SK-N-SH (cell line): Measurements from ENCODE around the gene MEIKIN. TPM values are rescaled to one million over a fixed set of nuclear protein-coding genes. Genes with fewer than 3 reads are reported as not detected.

Experiments
- CTCF ChIA-PET: fragments of 300-600, 350-600 bp; formaldehyde crosslinking; extraction: SDS; loops from one replicate; lab custom pipeline; 2021; lab: Yijun Ruan, JAX
- POLR2A ChIA-PET: fragments of 350-600 bp; sonication (Branson Sonifier 250); formaldehyde crosslinking; extraction: SDS; loops from one replicate; lab custom pipeline; 2020; ENCODE audit warnings: antibody characterized with exemption, inconsistent platforms; lab: Yijun Ruan, JAX
- DNase-seq: peaks from one replicate; pipeline ENCODE4 v3.0.0; 2012
- H2AFZ ChIP-seq: fragments of 200-600 bp; sonication (generic); 2 replicates; pipeline ENCODE4 v1.8.1; 2016; ENCODE audit warnings: antibody characterized with exemption, mild to moderate bottlenecking, low read depth
- H3F3A ChIP-seq: fragments of 200-600 bp; sonication (generic); replicated peaks from 2 replicates; pipeline ENCODE3; 2016; ENCODE audit warnings: antibody characterized with exemption, mild to moderate bottlenecking; ENCODE audit not compliant: insufficient read depth
- H3K27ac ChIP-seq, 2 experiments: fragments of 200-500 bp in 1 of 2; fragments of 200-600 bp in 1 of 2; sonication (Bioruptor generic) in 1 of 2; sonication (generic), shearing (Covaris generic) in 1 of 2; 2 replicates each; pipeline versions ENCODE4 v1.5.1 to v1.6.1; 2014 to 2016; ENCODE audit warnings: low read depth in 2 of 2, inconsistent platforms in 1 of 2, low read length in 1 of 2, mild to moderate bottlenecking in 1 of 2, mixed read lengths in 1 of 2
- H3K27me3 ChIP-seq: fragments of 200-600 bp; sonication (generic), shearing (Covaris generic); 2 replicates; pipeline ENCODE4 v1.6.1; 2016; ENCODE audit warnings: mixed run types; ENCODE audit not compliant: insufficient read depth
- H3K36me3 ChIP-seq, 2 experiments: fragments of 200-500 bp in 1 of 2; fragments of 200-600 bp in 1 of 2; sonication (Bioruptor generic) in 1 of 2; sonication (generic) in 1 of 2; replicated peaks in 1 of 2; 2 replicates each; pipeline versions ENCODE3 to v1.5.1; 2014 to 2016; ENCODE audit warnings: low read length in 1 of 2, mild to moderate bottlenecking in 1 of 2; ENCODE audit not compliant: insufficient read depth in 2 of 2, control insufficient read depth in 1 of 2
- H3K4me1 ChIP-seq, 2 experiments: fragments of 200-500 bp in 1 of 2; fragments of 200-600 bp in 1 of 2; sonication (Bioruptor generic) in 1 of 2; sonication (generic), shearing (Covaris generic) in 1 of 2; 2 replicates each; pipeline versions ENCODE4 v1.5.1 to v1.6.1; 2014 to 2016; ENCODE audit warnings: low read depth in 1 of 2, low read length in 1 of 2, mixed run types in 1 of 2; ENCODE audit not compliant: insufficient read depth in 2 of 2, control insufficient read depth in 1 of 2
- H3K4me2 ChIP-seq: fragments of 200-600 bp; sonication (generic), shearing (Covaris generic); 2 replicates; pipeline ENCODE4 v1.6.1; 2017; ENCODE audit warnings: mixed run types
- H3K4me3 ChIP-seq, 2 experiments: fragments of 200-500 bp in 1 of 2; fragments of 200-600 bp in 1 of 2; sonication (Bioruptor generic) in 1 of 2; sonication (generic), shearing (Covaris generic) in 1 of 2; 2 replicates each; pipeline versions ENCODE4 v1.5.1 to v1.8.1; 2014 to 2016; ENCODE audit warnings: low read depth in 2 of 2, inconsistent platforms in 1 of 2, low read length in 1 of 2, mild to moderate bottlenecking in 1 of 2, mixed read lengths in 1 of 2, moderate library complexity in 1 of 2
- H3K79me2 ChIP-seq: fragments of 200-600 bp; sonication (generic); 2 replicates; pipeline ENCODE4 v1.8.1; 2017; ENCODE audit warnings: mild to moderate bottlenecking; ENCODE audit not compliant: insufficient read depth
- H3K9ac ChIP-seq: fragments of 200-600 bp; sonication (generic); 2 replicates; pipeline ENCODE4 v1.6.1; 2017; ENCODE audit warnings: mixed run types
- H3K9me2 ChIP-seq: fragments of 200-600 bp; sonication (generic); 2 replicates; pipeline ENCODE4 v1.6.1; 2017; ENCODE audit warnings: mixed run types
- H3K9me3 ChIP-seq: fragments of 200-600 bp; sonication (generic); 2 replicates; pipeline ENCODE4 v1.6.1; 2017; ENCODE audit warnings: mixed run types, mild to moderate bottlenecking, moderate library complexity
- H4K20me1 ChIP-seq: fragments of 200-600 bp; sonication (generic); 2 replicates; pipeline ENCODE4 v1.6.1; 2017; ENCODE audit warnings: mild to moderate bottlenecking, mixed run types; ENCODE audit not compliant: insufficient read depth
- ELF1 ChIP-seq: IDR thresholded peaks from 2 replicates; pipeline ENCODE4 v1.4.0; 2012
- EZH2phosphoT487 ChIP-seq: fragments of 200-600 bp; sonication (generic); IDR thresholded peaks from 2 replicates; pipeline ENCODE4 v1.6.1; 2017; ENCODE audit warnings: low read depth, mixed run types, mild to moderate bottlenecking, antibody characterized with exemption, moderate library complexity, borderline replicate concordance
- FOSL2 ChIP-seq: IDR thresholded peaks from 2 replicates; pipeline ENCODE4 v1.4.0; 2012; ENCODE audit warnings: low read depth, mild to moderate bottlenecking, moderate library complexity, borderline replicate concordance
- FOXM1 ChIP-seq: IDR thresholded peaks from 2 replicates; pipeline ENCODE4 v1.4.0; 2012; ENCODE audit warnings: low read depth, mild to moderate bottlenecking
- GABPA ChIP-seq: IDR thresholded peaks from 2 replicates; pipeline ENCODE4 v1.4.0; 2012; ENCODE audit warnings: low read depth, mild to moderate bottlenecking
- GATA2 ChIP-seq: sonication (generic); formaldehyde crosslinking; IDR thresholded peaks from 2 replicates; pipeline ENCODE4 v1.5.0; 2020; ENCODE audit warnings: mild to moderate bottlenecking, missing genetic modification reagents
- MXI1 ChIP-seq: IDR thresholded peaks from 2 replicates; pipeline ENCODE4 v1.6.1; 2012; ENCODE audit warnings: mild to moderate bottlenecking, low read depth, low read length, improper control_type of control experiment
- POLR2AphosphoS5 ChIP-seq: IDR thresholded peaks from 2 replicates; pipeline ENCODE4 v1.6.1; 2012; ENCODE audit warnings: low read depth, low read length
- RCOR1 ChIP-seq: fragments of 150-350 bp; IDR thresholded peaks from 2 replicates; pipeline ENCODE4 v1.6.1; 2017; ENCODE audit warnings: antibody characterized with exemption, low read length
- SIN3A ChIP-seq: IDR thresholded peaks from 2 replicates; pipeline ENCODE4 v1.6.1; 2012; ENCODE audit warnings: low read depth, mild to moderate bottlenecking, low read length, moderate library complexity, borderline replicate concordance
- WGBS: methylation state at CpG from one replicate; pipeline ENCODE4 v1.1.6; 2017; ENCODE audit warnings: low lambda C conversion rate; 5-methylcytosine and 5-hydroxymethylcytosine counted together
- polyA plus RNA-seq, 3 experiments: library from polyadenylated mRNA; depleted of rRNA; stranded (reverse); fragments of >200 nt; gene quantifications; 2 replicates each; pipeline ENCODE4 v1.2.3, GENCODE V29; 2012
- TF ChIP-seq, protein P1 (sequence below): fragments of 150-350 bp; IDR thresholded peaks from 2 replicates; pipeline ENCODE4 v1.6.1; 2017; ENCODE audit warnings: antibody characterized with exemption, low read length, low read depth, borderline replicate concordance
- TF ChIP-seq, protein P2 (sequence below): fragments of 150-350 bp; IDR thresholded peaks from 2 replicates; pipeline ENCODE4 v1.6.1; 2016; ENCODE audit warnings: mild to moderate bottlenecking, low read depth, low read length
- TF ChIP-seq, protein P3 (sequence below): fragments of 200-600 bp; sonication (generic); IDR thresholded peaks from 2 replicates; pipeline ENCODE4 v1.6.1; 2017; ENCODE audit warnings: antibody characterized with exemption, mild to moderate bottlenecking, moderate library complexity
- TF ChIP-seq, protein P4 (sequence below): IDR thresholded peaks from 2 replicates; pipeline ENCODE4 v1.4.0; 2012; ENCODE audit warnings: low read depth
- TF ChIP-seq, protein P5 (sequence below): IDR thresholded peaks from 2 replicates; pipeline ENCODE4 v1.4.0; 2012; ENCODE audit warnings: low read depth, borderline replicate concordance
- TF ChIP-seq, protein P6 (sequence below): IDR thresholded peaks from 2 replicates; pipeline ENCODE4; 2012
- TF ChIP-seq, protein P7 (sequence below): IDR thresholded peaks from 2 replicates; pipeline ENCODE4 v1.6.1; 2012; ENCODE audit warnings: mild to moderate bottlenecking, low read depth, low read length, moderate library complexity

Gene MEIKIN
- polyA plus RNA-seq, 1 of the 3 experiments (the other 2 are of a cell fraction): not detected

DNA sequence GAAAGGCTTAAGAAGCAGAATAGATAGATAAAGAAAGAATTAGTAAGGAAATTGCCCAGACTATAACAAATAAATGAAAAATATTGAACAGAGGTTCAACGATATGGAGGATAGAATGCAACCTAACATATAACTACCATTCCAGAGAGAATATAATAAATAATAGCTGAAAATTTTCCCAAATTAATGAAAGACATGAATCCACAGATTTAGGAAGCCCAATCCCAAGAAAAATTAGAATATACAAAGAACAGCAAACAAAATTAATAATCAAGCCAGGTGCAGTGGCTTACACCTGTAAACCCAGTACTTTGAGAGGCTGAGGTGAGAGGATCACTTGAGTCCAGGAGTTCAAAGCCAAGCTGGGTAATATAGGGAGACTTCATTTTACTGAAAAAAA lies 120.8 kb downstream of the MEIKIN start:
- H3K36me3 ChIP-seq: no peaks in the 10 kb centered on the region
- DNase-seq: no peak
- no peaks in the 10 kb centered on the region for H3K79me2 ChIP-seq
- no peaks in the 10 kb centered on the region for H3F3A ChIP-seq
- no peaks in the 10 kb centered on the region for H3K9me3 ChIP-seq
- 7% methylated on average over 1 of the region's 1 CpG for WGBS
- ChIA-PET CTCF (interaction anchor here (1.1 kb wide), 1 partner anchor 183 kb away, joined by 3 read pairs; no protein-coding TSS in a partner anchor), POLR2A (no interaction called here)
- H3K4me2 ChIP-seq: no peak overlapping the region
- no peak overlapping the region for H2AFZ ChIP-seq
- no peaks in the 10 kb centered on the region for H3K27me3 ChIP-seq
- TF ChIP-seq ELF1 (no peak), MXI1 (no peak), GABPA (no peak), FOSL2 (no peak), SIN3A (no peak), POLR2AphosphoS5 (no peak), RCOR1 (no peak)
- TF ChIP-seq, protein P1, sequence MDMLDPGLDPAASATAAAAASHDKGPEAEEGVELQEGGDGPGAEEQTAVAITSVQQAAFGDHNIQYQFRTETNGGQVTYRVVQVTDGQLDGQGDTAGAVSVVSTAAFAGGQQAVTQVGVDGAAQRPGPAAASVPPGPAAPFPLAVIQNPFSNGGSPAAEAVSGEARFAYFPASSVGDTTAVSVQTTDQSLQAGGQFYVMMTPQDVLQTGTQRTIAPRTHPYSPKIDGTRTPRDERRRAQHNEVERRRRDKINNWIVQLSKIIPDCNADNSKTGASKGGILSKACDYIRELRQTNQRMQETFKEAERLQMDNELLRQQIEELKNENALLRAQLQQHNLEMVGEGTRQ: no peak
- TF ChIP-seq, protein P2, sequence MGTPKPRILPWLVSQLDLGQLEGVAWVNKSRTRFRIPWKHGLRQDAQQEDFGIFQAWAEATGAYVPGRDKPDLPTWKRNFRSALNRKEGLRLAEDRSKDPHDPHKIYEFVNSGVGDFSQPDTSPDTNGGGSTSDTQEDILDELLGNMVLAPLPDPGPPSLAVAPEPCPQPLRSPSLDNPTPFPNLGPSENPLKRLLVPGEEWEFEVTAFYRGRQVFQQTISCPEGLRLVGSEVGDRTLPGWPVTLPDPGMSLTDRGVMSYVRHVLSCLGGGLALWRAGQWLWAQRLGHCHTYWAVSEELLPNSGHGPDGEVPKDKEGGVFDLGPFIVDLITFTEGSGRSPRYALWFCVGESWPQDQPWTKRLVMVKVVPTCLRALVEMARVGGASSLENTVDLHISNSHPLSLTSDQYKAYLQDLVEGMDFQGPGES: no peak
- TF ChIP-seq, protein P3, sequence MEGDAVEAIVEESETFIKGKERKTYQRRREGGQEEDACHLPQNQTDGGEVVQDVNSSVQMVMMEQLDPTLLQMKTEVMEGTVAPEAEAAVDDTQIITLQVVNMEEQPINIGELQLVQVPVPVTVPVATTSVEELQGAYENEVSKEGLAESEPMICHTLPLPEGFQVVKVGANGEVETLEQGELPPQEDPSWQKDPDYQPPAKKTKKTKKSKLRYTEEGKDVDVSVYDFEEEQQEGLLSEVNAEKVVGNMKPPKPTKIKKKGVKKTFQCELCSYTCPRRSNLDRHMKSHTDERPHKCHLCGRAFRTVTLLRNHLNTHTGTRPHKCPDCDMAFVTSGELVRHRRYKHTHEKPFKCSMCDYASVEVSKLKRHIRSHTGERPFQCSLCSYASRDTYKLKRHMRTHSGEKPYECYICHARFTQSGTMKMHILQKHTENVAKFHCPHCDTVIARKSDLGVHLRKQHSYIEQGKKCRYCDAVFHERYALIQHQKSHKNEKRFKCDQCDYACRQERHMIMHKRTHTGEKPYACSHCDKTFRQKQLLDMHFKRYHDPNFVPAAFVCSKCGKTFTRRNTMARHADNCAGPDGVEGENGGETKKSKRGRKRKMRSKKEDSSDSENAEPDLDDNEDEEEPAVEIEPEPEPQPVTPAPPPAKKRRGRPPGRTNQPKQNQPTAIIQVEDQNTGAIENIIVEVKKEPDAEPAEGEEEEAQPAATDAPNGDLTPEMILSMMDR: no peak
- TF ChIP-seq, protein P4, sequence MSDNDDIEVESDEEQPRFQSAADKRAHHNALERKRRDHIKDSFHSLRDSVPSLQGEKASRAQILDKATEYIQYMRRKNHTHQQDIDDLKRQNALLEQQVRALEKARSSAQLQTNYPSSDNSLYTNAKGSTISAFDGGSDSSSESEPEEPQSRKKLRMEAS: no peak
- no peak overlapping the region for H3K4me3 ChIP-seq
- H3K9me2 ChIP-seq: no peaks in the 10 kb centered on the region
- H3K4me1 ChIP-seq: no peaks in the 10 kb centered on the region
- no peak overlapping the region for H3K27ac ChIP-seq
- no peaks in the 10 kb centered on the region for H4K20me1 ChIP-seq
- H3K9ac ChIP-seq: no peak overlapping the region

DNA sequence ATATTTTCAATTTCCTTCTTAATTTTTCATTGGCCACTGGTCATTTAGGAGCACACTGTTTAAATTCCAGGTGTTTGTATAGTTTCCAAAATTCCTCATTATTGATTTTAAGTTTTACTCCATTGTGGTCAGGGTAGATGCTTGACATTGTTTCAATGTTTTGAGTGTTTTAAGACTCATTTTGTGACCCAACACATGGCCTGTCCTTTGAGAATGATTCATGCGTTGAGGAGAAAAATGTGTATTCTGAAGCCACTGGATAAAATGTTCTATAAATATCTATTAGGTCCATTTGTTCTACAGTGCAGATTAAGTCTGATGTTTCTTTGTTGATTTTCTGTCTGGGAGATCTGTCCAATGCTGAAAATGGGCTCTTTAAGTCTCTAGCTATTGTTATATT lies 124.2 kb downstream of the MEIKIN start:
- Histone ChIP-seq H3K36me3 (no peaks in the 10 kb centered on the region), H3K27me3 (no peaks in the 10 kb centered on the region), H3F3A (no peaks in the 10 kb centered on the region), H4K20me1 (no peaks in the 10 kb centered on the region), H3K27ac (no peak overlapping the region), H3K79me2 (no peaks in the 10 kb centered on the region), H3K4me1 (no peaks in the 10 kb centered on the region), H3K9me2 (no peaks in the 10 kb centered on the region), H3K9ac (no peak overlapping the region), H3K9me3 (no peaks in the 10 kb centered on the region), H2AFZ (no peak overlapping the region), H3K4me3 (no peak overlapping the region), H3K4me2 (no peak overlapping the region)
- ChIA-PET POLR2A (no interaction called here), CTCF (no interaction called here)
- WGBS: 90% methylated on average over 1 of the region's 1 CpG
- no peak for DNase-seq
- TF ChIP-seq, protein P4: no peak
- TF ChIP-seq, protein P5, sequence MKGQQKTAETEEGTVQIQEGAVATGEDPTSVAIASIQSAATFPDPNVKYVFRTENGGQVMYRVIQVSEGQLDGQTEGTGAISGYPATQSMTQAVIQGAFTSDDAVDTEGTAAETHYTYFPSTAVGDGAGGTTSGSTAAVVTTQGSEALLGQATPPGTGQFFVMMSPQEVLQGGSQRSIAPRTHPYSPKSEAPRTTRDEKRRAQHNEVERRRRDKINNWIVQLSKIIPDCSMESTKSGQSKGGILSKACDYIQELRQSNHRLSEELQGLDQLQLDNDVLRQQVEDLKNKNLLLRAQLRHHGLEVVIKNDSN: no peak
- TF ChIP-seq, protein P6, sequence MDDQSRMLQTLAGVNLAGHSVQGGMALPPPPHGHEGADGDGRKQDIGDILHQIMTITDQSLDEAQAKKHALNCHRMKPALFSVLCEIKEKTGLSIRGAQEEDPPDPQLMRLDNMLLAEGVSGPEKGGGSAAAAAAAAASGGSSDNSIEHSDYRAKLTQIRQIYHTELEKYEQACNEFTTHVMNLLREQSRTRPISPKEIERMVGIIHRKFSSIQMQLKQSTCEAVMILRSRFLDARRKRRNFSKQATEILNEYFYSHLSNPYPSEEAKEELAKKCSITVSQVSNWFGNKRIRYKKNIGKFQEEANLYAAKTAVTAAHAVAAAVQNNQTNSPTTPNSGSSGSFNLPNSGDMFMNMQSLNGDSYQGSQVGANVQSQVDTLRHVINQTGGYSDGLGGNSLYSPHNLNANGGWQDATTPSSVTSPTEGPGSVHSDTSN: no peak
- TF ChIP-seq GATA2 (CRISPR knock-in tag) (no peak), EZH2phosphoT487 (no peak), FOXM1 (no peak)
- TF ChIP-seq, protein P7, sequence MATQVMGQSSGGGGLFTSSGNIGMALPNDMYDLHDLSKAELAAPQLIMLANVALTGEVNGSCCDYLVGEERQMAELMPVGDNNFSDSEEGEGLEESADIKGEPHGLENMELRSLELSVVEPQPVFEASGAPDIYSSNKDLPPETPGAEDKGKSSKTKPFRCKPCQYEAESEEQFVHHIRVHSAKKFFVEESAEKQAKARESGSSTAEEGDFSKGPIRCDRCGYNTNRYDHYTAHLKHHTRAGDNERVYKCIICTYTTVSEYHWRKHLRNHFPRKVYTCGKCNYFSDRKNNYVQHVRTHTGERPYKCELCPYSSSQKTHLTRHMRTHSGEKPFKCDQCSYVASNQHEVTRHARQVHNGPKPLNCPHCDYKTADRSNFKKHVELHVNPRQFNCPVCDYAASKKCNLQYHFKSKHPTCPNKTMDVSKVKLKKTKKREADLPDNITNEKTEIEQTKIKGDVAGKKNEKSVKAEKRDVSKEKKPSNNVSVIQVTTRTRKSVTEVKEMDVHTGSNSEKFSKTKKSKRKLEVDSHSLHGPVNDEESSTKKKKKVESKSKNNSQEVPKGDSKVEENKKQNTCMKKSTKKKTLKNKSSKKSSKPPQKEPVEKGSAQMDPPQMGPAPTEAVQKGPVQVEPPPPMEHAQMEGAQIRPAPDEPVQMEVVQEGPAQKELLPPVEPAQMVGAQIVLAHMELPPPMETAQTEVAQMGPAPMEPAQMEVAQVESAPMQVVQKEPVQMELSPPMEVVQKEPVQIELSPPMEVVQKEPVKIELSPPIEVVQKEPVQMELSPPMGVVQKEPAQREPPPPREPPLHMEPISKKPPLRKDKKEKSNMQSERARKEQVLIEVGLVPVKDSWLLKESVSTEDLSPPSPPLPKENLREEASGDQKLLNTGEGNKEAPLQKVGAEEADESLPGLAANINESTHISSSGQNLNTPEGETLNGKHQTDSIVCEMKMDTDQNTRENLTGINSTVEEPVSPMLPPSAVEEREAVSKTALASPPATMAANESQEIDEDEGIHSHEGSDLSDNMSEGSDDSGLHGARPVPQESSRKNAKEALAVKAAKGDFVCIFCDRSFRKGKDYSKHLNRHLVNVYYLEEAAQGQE: no peak
